ENCODE results near the gene PABPC3. TPM values are rescaled to one million over a fixed set of nuclear protein-coding genes. Genes with fewer than 3 reads are reported as not detected.

PABPC3 gene
- polyA plus RNA-seq, 1 of the 3 experiments (the other 2 are of a cell fraction) = 0.02 TPM

GRCh38 chr13:25137788-25138115 is 41.8 kb downstream of the PABPC3 start:
- no peaks in the 10 kb centered on the region for H3K9me2 ChIP-seq
- WGBS (ENCODE audit: low lambda C conversion rate) = 2% methylated on average over 3 of the region's 3 CpGs
- H3K4me2 ChIP-seq = no peak overlapping the region
- H3K9ac ChIP-seq = no peak overlapping the region
- no peaks in the 10 kb centered on the region for H3K79me2 ChIP-seq (ENCODE audit: insufficient read depth)
- TF ChIP-seq RFX5 (IDR thresholded peaks at IDR 0.05; ENCODE audit: low read length) = no peak
- no peak for TF ChIP-seq YY1 (IDR thresholded peaks at IDR 0.05; ENCODE audit: low read depth)
- no peaks in the 10 kb centered on the region for H4K20me1 ChIP-seq (ENCODE audit: insufficient read depth)
- ChIA-PET CTCF (no interaction called here), POLR2A (no interaction called here)
- no peak overlapping the region for H3K27ac ChIP-seq (ENCODE audit: low read depth in 2 of 2, low read length in 1 of 2)
- no peak overlapping the region for H3K4me3 ChIP-seq (ENCODE audit: low read depth in 2 of 2, low read length in 1 of 2)
- no peaks in the 10 kb centered on the region for H3K4me1 ChIP-seq (ENCODE audit: control insufficient read depth in 1 of 2, insufficient read depth in 2 of 2, low read depth in 1 of 2, low read length in 1 of 2)
- no peaks in the 10 kb centered on the region for H3K36me3 ChIP-seq (replicated peaks in 1 of 2; ENCODE audit: control insufficient read depth in 1 of 2, insufficient read depth in 2 of 2, low read length in 1 of 2)
- H2AFZ ChIP-seq (ENCODE audit: low read depth) = no peak overlapping the region
- H3F3A ChIP-seq (replicated peaks; ENCODE audit: insufficient read depth) = no peaks in the 10 kb centered on the region
- no peaks in the 10 kb centered on the region for H3K9me3 ChIP-seq
- DNase-seq = no peak
- H3K27me3 ChIP-seq (ENCODE audit: insufficient read depth) = peaks cover 4% of the 10 kb centered on the region; the same call in 1 of the 2 replicates

GRCh38 chr13:25141042-25141441 is 45.1 kb downstream of the PABPC3 start:
- TF ChIP-seq RAD21 (IDR thresholded peaks at IDR 0.05; ENCODE audit: low read length) = no peak
- TF ChIP-seq GABPA (IDR thresholded peaks at IDR 0.05; ENCODE audit: low read depth) = no peak
- no peak for TF ChIP-seq SIN3A (IDR thresholded peaks at IDR 0.05; ENCODE audit: borderline replicate concordance, low read depth, low read length)
- no peak for TF ChIP-seq NRF1 (IDR thresholded peaks at IDR 0.05; ENCODE audit: low read depth, low read length)
- no peak for TF ChIP-seq FOXM1 (IDR thresholded peaks at IDR 0.05; ENCODE audit: low read depth)
- CTCF ChIA-PET = no interaction called here
- Histone ChIP-seq H4K20me1 (ENCODE audit: insufficient read depth) (no peaks in the 10 kb centered on the region), H3K79me2 (ENCODE audit: insufficient read depth) (no peaks in the 10 kb centered on the region), H3K4me1 (ENCODE audit: control insufficient read depth in 1 of 2, insufficient read depth in 2 of 2, low read depth in 1 of 2, low read length in 1 of 2) (no peaks in the 10 kb centered on the region), H3K9me3 (no peaks in the 10 kb centered on the region), H3F3A (replicated peaks; ENCODE audit: insufficient read depth) (no peaks in the 10 kb centered on the region), H3K36me3 (replicated peaks in 1 of 2; ENCODE audit: control insufficient read depth in 1 of 2, insufficient read depth in 2 of 2, low read length in 1 of 2) (no peaks in the 10 kb centered on the region), H2AFZ (ENCODE audit: low read depth) (no peak overlapping the region), H3K9me2 (no peaks in the 10 kb centered on the region), H3K4me2 (no peak overlapping the region), H3K4me3 (ENCODE audit: low read depth in 2 of 2, low read length in 1 of 2) (no peak overlapping the region), H3K27ac (ENCODE audit: low read depth in 2 of 2, low read length in 1 of 2) (no peak overlapping the region), H3K9ac (no peak overlapping the region), H3K27me3 (ENCODE audit: insufficient read depth) (peaks cover 4% of the 10 kb centered on the region; the same call in 1 of the 2 replicates)
- POLR2A ChIA-PET = no interaction called here
- DNase-seq = no peak
- WGBS (ENCODE audit: low lambda C conversion rate) = 47% methylated on average over 5 of the region's 5 CpGs

- peaks cover 2% of the 10 kb centered on the region; the same call in 1 of the 2 replicates for H3K27me3 ChIP-seq (ENCODE audit: insufficient read depth)
- no peaks in the 10 kb centered on the region for H3K9me3 ChIP-seq
- no peak overlapping the region for H2AFZ ChIP-seq (ENCODE audit: low read depth)
- 18% methylated on average over 7 of the region's 7 CpGs for WGBS (ENCODE audit: low lambda C conversion rate)
- H3K36me3 ChIP-seq (replicated peaks in 1 of 2; ENCODE audit: control insufficient read depth in 1 of 2, insufficient read depth in 2 of 2, low read length in 1 of 2) = no peaks in the 10 kb centered on the region
- no peaks in the 10 kb centered on the region for H3K79me2 ChIP-seq (ENCODE audit: insufficient read depth)
- H3K4me2 ChIP-seq = no peak overlapping the region
- no peak overlapping the region for H3K4me3 ChIP-seq (ENCODE audit: low read depth in 2 of 2, low read length in 1 of 2)
- no peaks in the 10 kb centered on the region for H3K9me2 ChIP-seq
- no peaks in the 10 kb centered on the region for H4K20me1 ChIP-seq (ENCODE audit: insufficient read depth)
- no peak overlapping the region for H3K27ac ChIP-seq (ENCODE audit: low read depth in 2 of 2, low read length in 1 of 2)
- no peaks in the 10 kb centered on the region for H3K4me1 ChIP-seq (ENCODE audit: control insufficient read depth in 1 of 2, insufficient read depth in 2 of 2, low read depth in 1 of 2, low read length in 1 of 2)
- POLR2A ChIA-PET = no interaction called here
- H3F3A ChIP-seq (replicated peaks; ENCODE audit: insufficient read depth) = no peaks in the 10 kb centered on the region
- H3K9ac ChIP-seq = no peak overlapping the region
- no peak for DNase-seq
- CTCF ChIA-PET = interaction anchor here (1.0 kb wide), 1 partner anchor 29 kb away, joined by 3 read pairs; no protein-coding TSS in a partner anchor
- TF ChIP-seq FOXJ3 (CRISPR knock-in tag; IDR thresholded peaks at IDR 0.05) = no peak
- TF ChIP-seq YY1 (IDR thresholded peaks at IDR 0.05; ENCODE audit: low read depth) = no peak
- no peak for TF ChIP-seq PBX3 (IDR thresholded peaks at IDR 0.05)
- TF ChIP-seq CTCF (IDR thresholded peaks at IDR 0.05) = no peak
- no peak for TF ChIP-seq REST (IDR thresholded peaks at IDR 0.05; ENCODE audit: low read depth, low read length)
- no peak for TF ChIP-seq MXI1 (IDR thresholded peaks at IDR 0.05; ENCODE audit: low read depth, low read length)
- TF ChIP-seq NRF1 (IDR thresholded peaks at IDR 0.05; ENCODE audit: low read depth, low read length) = no peak
- no peak for TF ChIP-seq FOXM1 (IDR thresholded peaks at IDR 0.05; ENCODE audit: low read depth)
- no peak for TF ChIP-seq TAF1 (IDR thresholded peaks at IDR 0.05; ENCODE audit: borderline replicate concordance, low read depth, low read length)
- no peak for TF ChIP-seq CHD2 (IDR thresholded peaks at IDR 0.05; ENCODE audit: low read length, partially characterized antibody)
- no peak for TF ChIP-seq RFX5 (IDR thresholded peaks at IDR 0.05; ENCODE audit: low read length)
- TF ChIP-seq POLR2AphosphoS5 (IDR thresholded peaks at IDR 0.05; ENCODE audit: low read depth, low read length) = no peak
- no peak for TF ChIP-seq EZH2phosphoT487 (IDR thresholded peaks at IDR 0.05; ENCODE audit: borderline replicate concordance, low read depth)
- TF ChIP-seq NFIC (IDR thresholded peaks at IDR 0.05; ENCODE audit: borderline replicate concordance) = no peak
Observed at GRCh38 chr13:25143706-25144105, 47.8 kb downstream of the PABPC3 start.
